Activated T-helper 2 cell treated with anti-CD3 and anti-CD28 coated beads, Interferon-gamma antibody, Interleukin-2, Interleukin-4, amounts not matched to agents 10 μg/mL and 5 μg/mL and 100 μg/mL, durations not matched to agents 14 hours and 24 hours and 36 hours (primary cell): ENCODE measurements around the gene QRICH2. TPM values are rescaled to one million over a fixed set of nuclear protein-coding genes. Genes with fewer than 3 reads are reported as not detected.
"Not testable (repeated sequence)": the region's sequence is repeated elsewhere in the genome, so short reads cannot be mapped to it uniquely, and the experiment has no call there.

Source experiments
- DNase-seq: peaks from one replicate; pipeline ENCODE4 v3.0.0; 2021; ENCODE audit warnings: low spot score
- H3K27ac Mint-ChIP-seq: one replicate; pipeline ENCODE4 v1.8.0; 2021; ENCODE audit warnings: mixed read lengths
- H3K27me3 Mint-ChIP-seq: one replicate; pipeline ENCODE4 v1.8.0; 2021; ENCODE audit warnings: low read depth, mixed read lengths
- H3K36me3 Mint-ChIP-seq: one replicate; pipeline ENCODE4 v1.8.0; 2021; ENCODE audit warnings: low read depth, mixed read lengths
- H3K4me1 Mint-ChIP-seq: one replicate; pipeline ENCODE4 v1.8.0; 2021; ENCODE audit warnings: low read depth, mixed read lengths
- H3K4me3 Mint-ChIP-seq: one replicate; pipeline ENCODE4 v1.8.0; 2021; ENCODE audit warnings: low read depth, mild to moderate bottlenecking, moderate library complexity, mixed read lengths
- H3K9me3 Mint-ChIP-seq: one replicate; pipeline ENCODE4 v1.8.0; 2021; ENCODE audit warnings: mixed read lengths
- intact Hi-C: fragments of 100-400 bp; cut with micrococcal nuclease; formaldehyde crosslinking; loops from one replicate; pipeline ENCODE4 v1.15.1; 2023
- total RNA-seq: library from RNA; stranded (reverse); gene quantifications from 2 replicates; pipeline ENCODE4 v1.2.3, GENCODE V29; 2022

QRICH2 gene
- total RNA-seq = 1.7 and 2.1 TPM in 2 replicates

DNA sequence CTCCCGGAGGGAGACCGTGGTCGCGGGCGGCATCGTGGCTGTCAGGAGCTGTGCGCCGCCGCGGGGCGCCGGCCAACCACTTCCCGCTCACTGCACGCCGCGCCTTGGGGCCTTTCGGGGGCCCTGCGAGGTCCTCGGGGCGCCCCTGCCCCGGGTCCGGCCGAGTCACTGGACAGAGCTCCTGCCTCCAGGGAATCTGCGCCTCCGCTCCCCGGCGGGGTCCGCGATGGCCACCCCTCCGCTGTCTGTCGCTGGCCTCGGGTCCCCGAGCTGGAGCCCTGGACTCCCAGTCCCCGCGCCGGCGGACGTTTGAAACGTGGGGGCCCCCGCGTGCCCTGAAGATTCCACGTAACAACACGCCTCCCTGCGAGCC lies at the start of gene QRICH2:
Gene QRICH2, minus strand, starts transcription at position 311 of the 373 bp plus-strand sequence. Its CDS starts 278 bp downstream, at position 33.
- H3K36me3 Mint-ChIP-seq = peaks cover 14% of the 10 kb centered on the region
- H3K4me1 Mint-ChIP-seq = peaks cover 5% of the 10 kb centered on the region
- no peaks in the 10 kb centered on the region for H3K27me3 Mint-ChIP-seq
- intact Hi-C loops = no loop called here
- no peak within 1 kb of the TSS for H3K27ac Mint-ChIP-seq
- H3K4me3 Mint-ChIP-seq = no peak within 1 kb of the TSS
- no peaks in the 10 kb centered on the region for H3K9me3 Mint-ChIP-seq
- no peak for DNase-seq

DNA sequence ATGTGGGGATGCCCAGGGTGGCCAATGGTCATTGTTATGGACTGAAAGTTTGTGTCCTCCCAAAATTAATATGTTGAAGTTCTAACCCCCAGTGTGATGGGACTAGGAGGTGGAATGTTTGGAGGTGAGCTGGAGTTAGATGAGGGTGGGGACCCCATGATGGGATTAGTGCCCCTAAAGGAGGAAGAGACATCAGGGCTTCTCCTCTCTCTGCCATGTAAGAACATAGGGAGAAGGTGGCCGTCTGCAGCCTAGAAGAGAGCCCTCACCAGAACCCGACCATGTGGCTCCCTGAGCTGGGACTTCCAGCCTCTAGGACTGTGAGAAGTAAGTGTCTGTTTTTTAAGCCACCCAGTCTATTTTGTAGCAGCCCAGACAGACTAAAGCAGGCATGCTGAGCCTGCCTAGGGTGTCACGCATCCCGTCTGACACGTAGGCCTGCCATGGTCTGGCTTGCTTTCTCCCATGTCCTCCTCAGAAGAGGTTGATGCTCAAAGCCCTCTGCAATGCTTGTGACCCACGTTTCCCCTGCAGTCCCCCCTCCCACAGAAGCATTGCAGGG lies 49.6 kb upstream of the QRICH2 start:
- no peaks in the 10 kb centered on the region for H3K27me3 Mint-ChIP-seq
- no peaks in the 10 kb centered on the region for H3K36me3 Mint-ChIP-seq
- H3K4me1 Mint-ChIP-seq = peaks cover 10% of the 10 kb centered on the region
- H3K4me3 Mint-ChIP-seq = no peak overlapping the region
- no peak overlapping the region for H3K27ac Mint-ChIP-seq
- intact Hi-C loops = no loop called here
- DNase-seq = no peak
- no peaks in the 10 kb centered on the region for H3K9me3 Mint-ChIP-seq

GRCh38 chr17:76356803-76357456 lies 48.9 kb upstream of the QRICH2 start:
- no peak overlapping the region for H3K4me3 Mint-ChIP-seq
- intact Hi-C loops = no loop called here
- DNase-seq = no peak
- no peaks in the 10 kb centered on the region for H3K27me3 Mint-ChIP-seq
- H3K9me3 Mint-ChIP-seq = no peaks in the 10 kb centered on the region
- H3K27ac Mint-ChIP-seq = no peak overlapping the region
- peaks cover 14% of the 10 kb centered on the region for H3K4me1 Mint-ChIP-seq
- peaks cover 2% of the 10 kb centered on the region for H3K36me3 Mint-ChIP-seq

DNA sequence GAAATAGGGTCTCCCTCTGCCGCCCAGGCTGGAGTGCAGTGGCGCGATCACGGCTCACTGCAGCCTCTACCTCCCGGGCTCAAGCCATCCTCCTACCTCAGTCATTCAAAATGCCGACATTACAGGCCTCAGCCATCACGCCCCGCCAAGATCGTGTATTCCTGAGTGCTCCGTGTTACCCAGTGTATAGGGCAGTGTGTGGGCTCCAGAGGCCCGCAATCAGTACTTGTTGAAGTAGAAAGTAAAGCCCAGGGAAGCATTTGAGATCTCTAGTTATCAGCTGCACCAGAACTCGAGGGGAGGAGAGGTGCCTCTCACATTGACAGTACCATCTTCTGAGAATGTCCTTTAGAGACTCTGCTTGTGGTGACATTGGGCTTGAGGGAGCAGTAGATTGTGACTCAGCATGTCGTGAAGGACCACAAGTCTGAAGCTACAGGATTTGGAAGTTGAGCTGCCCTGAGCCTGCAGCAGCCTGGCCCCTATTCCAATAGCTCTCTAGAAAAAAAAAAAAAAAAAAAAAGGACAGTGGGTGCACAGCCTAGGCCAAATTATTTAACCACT lies 46.8 kb upstream of the QRICH2 start:
- Mint-ChIP-seq H3K36me3 (peaks cover 8% of the 10 kb centered on the region), H3K4me1 (peaks cover 18% of the 10 kb centered on the region), H3K27me3 (no peaks in the 10 kb centered on the region), H3K27ac (no peak overlapping the region), H3K9me3 (no peaks in the 10 kb centered on the region), H3K4me3 (peak overlapping the region; percentile 86)
- intact Hi-C loops = loop anchor here (1.0 kb wide), 1 partner anchor 30 kb away; no protein-coding TSS in a partner anchor
- DNase-seq = no peak

DNA sequence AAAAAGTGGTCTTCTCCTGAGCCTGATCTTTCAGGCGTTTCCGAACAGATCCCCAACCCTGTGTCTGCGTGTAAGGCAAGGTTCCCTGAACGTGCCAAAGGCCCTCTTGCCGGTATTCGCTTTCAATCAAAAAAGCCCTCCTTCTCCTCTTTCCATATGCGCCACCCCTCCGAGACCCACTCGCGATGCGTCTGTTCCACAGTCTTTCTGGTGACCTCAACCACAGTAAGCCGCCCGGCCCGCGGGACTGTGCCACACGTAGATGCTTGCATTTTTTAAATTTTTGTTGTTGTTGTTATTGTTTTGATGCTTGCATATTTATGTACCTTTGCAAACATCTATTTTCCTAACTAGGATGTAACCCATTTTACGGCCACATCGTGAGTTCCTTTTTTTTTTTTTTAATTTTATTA lies 46.2 kb upstream of the QRICH2 start:
- peak overlapping the region; percentile 86 for H3K4me3 Mint-ChIP-seq
- intact Hi-C loops = loop anchor here (1.0 kb wide), 1 partner anchor 31 kb away; no protein-coding TSS in a partner anchor

GRCh38 chr17:76353599-76354316 lies 45.7 kb upstream of the QRICH2 start, which contains the start of gene PRPSAP1:
PRPSAP1 (minus strand) TSS chr17:76353916; CDS start chr17:76353703, 213 bp downstream.
- peak; percentile 82 for DNase-seq
- no peaks in the 10 kb centered on the region for H3K9me3 Mint-ChIP-seq
- peaks cover 18% of the 10 kb centered on the region for H3K4me1 Mint-ChIP-seq
- H3K4me3 Mint-ChIP-seq = peak within 1 kb of the TSS; percentile 92
- peak within 1 kb of the TSS; percentile 97 for H3K27ac Mint-ChIP-seq
- H3K36me3 Mint-ChIP-seq = peaks cover 8% of the 10 kb centered on the region
- no peaks in the 10 kb centered on the region for H3K27me3 Mint-ChIP-seq
- intact Hi-C loops = loop anchor here (1.0 kb wide), 1 partner anchor 32 kb away; no protein-coding TSS in a partner anchor

More for the DNA sequence above, 46.2 kb upstream of the QRICH2 start:
- no peak for DNase-seq
- H3K9me3 Mint-ChIP-seq = no peaks in the 10 kb centered on the region
- H3K27me3 Mint-ChIP-seq = no peaks in the 10 kb centered on the region
- peaks cover 18% of the 10 kb centered on the region for H3K4me1 Mint-ChIP-seq
- peaks cover 8% of the 10 kb centered on the region for H3K36me3 Mint-ChIP-seq
- peak overlapping the region; percentile 97 for H3K27ac Mint-ChIP-seq

- Mint-ChIP-seq H3K27ac (peak overlapping the region; percentile 97), H3K36me3 (peaks cover 8% of the 10 kb centered on the region), H3K4me1 (peaks cover 18% of the 10 kb centered on the region), H3K9me3 (no peaks in the 10 kb centered on the region), H3K27me3 (no peaks in the 10 kb centered on the region), H3K4me3 (peak overlapping the region; percentile 92)
- DNase-seq = peak; percentile 24
- intact Hi-C loops = no loop called here
These were observed 45.0 kb upstream of the QRICH2 start for GRCh38 chr17:76353004-76353598.

DNA sequence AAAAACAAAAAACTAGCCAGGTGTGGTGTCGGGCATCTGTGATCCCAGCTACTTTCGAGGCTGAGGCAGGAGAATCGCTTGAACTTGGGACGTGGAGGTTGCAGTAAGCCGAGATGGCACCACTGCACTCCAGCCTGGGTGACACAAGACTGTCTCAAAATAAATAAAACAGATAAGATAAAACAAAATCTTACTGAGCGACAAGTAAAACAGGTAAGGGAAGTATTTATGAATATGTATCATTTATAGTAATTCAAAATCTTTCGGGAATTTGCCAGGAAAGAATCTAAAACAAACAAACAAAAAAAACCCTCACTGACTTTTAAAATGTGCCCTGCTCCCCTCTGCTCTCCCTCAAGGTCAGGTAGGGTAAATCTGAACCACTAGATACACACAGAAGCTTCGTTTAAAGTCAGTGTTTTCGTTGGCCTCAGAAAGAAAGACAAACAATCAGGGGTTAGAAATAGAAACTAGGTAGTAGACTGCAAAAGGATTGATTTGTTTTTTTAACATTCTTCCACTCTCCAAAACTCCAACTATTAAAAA lies 43.5 kb upstream of the QRICH2 start:
- H3K9me3 Mint-ChIP-seq = no peaks in the 10 kb centered on the region
- H3K4me3 Mint-ChIP-seq = peak overlapping the region; percentile 92
- intact Hi-C loops = no loop called here
- DNase-seq = no peak
- no peak overlapping the region for H3K27ac Mint-ChIP-seq
- peaks cover 18% of the 10 kb centered on the region for H3K4me1 Mint-ChIP-seq
- no peaks in the 10 kb centered on the region for H3K27me3 Mint-ChIP-seq
- H3K36me3 Mint-ChIP-seq = peaks cover 18% of the 10 kb centered on the region

DNA sequence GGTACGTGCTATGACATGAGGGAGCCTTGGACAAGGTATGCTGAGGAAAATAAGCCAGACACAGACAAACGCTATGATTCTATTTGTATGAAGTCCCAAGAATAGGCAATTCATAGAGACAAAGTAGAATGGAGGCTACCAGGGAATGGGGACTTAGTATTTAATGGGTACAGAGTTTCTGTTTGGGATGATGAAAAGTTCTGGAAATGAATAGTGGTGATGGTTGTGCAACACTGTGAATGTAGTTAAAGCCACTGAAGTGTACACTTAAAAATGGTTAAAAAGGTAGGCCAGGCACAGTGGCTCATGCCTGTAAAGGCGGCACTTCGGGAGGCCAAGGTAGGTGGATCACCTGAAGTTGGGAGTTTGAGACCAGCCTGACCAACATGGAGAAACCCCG lies 42.4 kb upstream of the QRICH2 start:
- H3K4me1 Mint-ChIP-seq = peaks cover 18% of the 10 kb centered on the region
- intact Hi-C loops = no loop called here
- peaks cover 29% of the 10 kb centered on the region for H3K36me3 Mint-ChIP-seq
- no peak overlapping the region for H3K27ac Mint-ChIP-seq
- H3K9me3 Mint-ChIP-seq = no peaks in the 10 kb centered on the region
- no peaks in the 10 kb centered on the region for H3K27me3 Mint-ChIP-seq
- DNase-seq = no peak
- H3K4me3 Mint-ChIP-seq = peak overlapping the region; percentile 17

- intact Hi-C loops, H3K4me3 Mint-ChIP-seq, DNase-seq, H3K4me1 Mint-ChIP-seq, H3K9me3 Mint-ChIP-seq, H3K27me3 Mint-ChIP-seq, H3K27ac Mint-ChIP-seq: not testable (repeated sequence)
- H3K36me3 Mint-ChIP-seq = peaks cover 35% of the 10 kb centered on the region
These were observed 38.9 kb upstream of the QRICH2 start for GRCh38 chr17:76346936-76347335.

DNA sequence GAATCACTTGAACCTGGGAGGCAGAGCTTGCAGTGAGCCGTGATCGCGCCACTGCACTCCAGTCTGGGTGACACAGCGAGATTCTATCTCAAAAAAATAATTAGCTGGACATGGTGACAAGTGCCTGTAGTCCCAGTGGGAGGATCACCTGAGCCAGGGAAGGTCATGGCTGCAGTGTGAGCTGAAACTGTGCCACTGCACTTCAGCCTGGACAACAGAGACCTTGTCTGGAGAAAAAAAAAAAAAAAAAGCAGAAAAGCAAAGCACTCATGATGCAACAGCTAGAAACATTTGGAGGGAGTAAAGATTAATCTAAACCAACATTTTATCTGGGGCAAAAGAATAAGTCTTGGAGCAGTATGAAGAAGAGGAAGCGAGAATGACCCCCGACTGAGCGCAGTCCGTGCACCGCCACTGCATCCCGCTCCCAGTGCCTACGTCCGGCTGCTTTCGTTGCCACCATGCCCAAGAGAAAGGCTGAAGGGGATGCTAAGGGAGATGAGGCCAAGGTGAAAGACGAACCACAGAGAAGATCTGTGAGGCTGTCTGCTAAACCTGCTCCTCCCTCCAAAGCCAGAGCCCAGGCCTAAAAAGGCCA lies 37.4 kb upstream of the QRICH2 start:
- H3K36me3 Mint-ChIP-seq = peaks cover 41% of the 10 kb centered on the region

GRCh38 chr17:76343106-76343505 lies 35.0 kb upstream of the QRICH2 start:
- intact Hi-C loops = no loop called here
- peaks cover 44% of the 10 kb centered on the region for H3K36me3 Mint-ChIP-seq
- no peak for DNase-seq
- H3K4me1 Mint-ChIP-seq = peaks cover 2% of the 10 kb centered on the region
- H3K4me3 Mint-ChIP-seq = no peak overlapping the region
- no peaks in the 10 kb centered on the region for H3K9me3 Mint-ChIP-seq
- no peak overlapping the region for H3K27ac Mint-ChIP-seq
- no peaks in the 10 kb centered on the region for H3K27me3 Mint-ChIP-seq

More for the DNA sequence above, 37.4 kb upstream of the QRICH2 start:
- intact Hi-C loops = no loop called here
- Mint-ChIP-seq H3K9me3 (no peaks in the 10 kb centered on the region), H3K4me3 (no peak overlapping the region), H3K27ac (no peak overlapping the region), H3K27me3 (no peaks in the 10 kb centered on the region), H3K4me1 (peaks cover 2% of the 10 kb centered on the region)
- DNase-seq = no peak
